ENCODE results near the gene SAMD4B.

The SAMD4B gene

DNA sequence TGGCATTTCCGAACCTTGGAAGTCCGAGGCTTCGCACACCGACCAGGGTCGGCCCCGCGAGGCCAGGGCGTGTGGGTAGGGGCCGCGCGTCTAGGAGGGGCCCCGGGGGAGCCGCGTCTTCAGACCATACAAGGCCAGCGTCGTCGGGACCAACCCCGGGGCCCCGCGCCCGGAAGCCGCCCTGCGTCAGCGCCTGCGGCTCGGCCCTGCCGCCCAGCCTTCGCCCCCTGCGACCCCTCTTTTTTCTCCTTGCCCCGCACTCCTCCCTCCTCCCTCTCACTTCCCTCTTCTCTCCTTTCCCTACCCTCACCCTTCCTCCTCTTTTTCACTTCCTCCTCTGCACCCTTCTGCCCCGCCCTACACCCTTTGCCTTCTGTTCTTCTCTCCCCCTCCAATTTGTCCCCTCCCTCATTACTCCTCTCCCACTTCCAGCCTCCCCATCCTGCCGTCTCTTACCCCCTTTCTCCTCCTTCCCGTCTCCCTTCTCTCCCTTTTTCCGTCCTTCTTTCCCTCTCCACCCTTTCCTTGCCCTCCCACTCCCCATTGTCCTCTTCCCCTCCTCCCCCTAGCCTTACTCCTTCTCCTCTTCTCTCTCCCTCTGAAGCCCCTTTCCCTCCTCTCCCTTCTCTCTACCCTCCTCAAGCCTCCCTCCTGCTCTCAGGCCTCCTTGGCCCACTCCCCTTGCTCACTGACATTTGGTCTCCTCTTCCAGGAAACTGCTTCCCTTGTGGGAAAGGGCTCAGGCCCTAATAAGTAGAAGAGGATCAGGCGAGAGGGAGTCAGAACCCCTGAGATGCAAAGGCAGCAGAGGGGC is 68.0 kb downstream of the SAMD4B start:
- DNase-seq (ENCODE audit: low spot score), result peak; percentile 48

DNA sequence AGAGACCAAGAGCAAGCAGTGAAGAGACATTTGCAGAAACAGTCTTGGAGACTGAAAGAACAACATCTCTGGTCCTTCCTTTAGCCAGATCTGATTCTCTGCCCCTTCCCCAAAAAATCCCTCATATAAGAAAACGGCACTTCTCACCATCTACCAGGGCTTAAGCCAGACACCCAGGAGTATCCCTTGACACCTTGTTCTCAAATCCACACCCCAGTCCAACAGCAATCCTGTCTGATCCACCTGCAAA is 68.5 kb downstream of the SAMD4B start:
- no peak for DNase-seq (ENCODE audit: low spot score)

DNA sequence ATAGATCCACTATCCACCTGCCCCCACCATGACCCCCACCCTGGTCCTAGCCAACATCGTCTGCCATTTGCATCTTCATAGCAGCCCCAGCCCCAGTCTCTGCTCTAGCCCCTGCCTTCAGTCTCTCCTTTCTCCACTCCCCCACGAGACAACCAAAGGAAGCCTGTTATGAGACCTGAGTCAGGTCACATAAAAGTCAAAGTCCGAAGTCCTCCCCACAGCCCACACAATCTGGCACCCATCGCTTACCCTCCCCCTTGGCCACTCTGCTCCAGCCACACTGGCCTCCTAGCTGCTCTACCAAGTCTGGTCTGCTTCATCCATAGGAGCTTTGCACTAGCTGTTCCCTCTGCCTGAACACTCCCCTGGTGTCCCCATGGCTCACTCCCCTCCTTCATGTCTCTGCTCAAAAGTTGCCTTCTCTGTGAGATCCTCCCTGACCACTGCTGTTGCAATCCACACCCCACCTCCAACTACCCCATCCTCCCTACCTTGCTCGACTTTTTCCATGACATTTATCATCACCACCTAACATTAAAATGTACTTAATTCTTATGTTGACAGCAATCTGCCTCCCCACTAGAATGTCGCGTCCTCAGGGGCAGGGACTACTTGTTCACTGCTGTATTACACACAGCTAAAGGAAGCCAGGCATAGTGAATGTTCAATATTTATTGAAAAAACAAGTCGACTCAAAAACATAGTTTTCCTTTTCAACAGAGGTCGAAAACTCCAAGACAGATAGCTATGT is 69.0 kb downstream of the SAMD4B start:
- peak; percentile 42 for DNase-seq (ENCODE audit: low spot score)

DNA sequence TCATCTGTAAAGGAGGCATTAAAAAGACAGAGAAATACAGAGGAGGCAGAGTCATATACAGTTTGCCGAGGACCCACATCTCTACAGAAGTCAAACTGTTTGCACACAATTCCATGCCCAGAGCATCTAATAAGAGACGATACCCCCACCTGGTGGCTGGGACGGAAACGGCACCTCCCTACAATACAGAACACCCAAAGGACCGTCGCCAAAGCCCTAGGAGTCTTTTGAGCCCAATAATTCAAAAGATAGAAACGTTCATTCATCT is 69.5 kb downstream of the SAMD4B start:
- peak; percentile 93 for DNase-seq (ENCODE audit: low spot score)

DNA sequence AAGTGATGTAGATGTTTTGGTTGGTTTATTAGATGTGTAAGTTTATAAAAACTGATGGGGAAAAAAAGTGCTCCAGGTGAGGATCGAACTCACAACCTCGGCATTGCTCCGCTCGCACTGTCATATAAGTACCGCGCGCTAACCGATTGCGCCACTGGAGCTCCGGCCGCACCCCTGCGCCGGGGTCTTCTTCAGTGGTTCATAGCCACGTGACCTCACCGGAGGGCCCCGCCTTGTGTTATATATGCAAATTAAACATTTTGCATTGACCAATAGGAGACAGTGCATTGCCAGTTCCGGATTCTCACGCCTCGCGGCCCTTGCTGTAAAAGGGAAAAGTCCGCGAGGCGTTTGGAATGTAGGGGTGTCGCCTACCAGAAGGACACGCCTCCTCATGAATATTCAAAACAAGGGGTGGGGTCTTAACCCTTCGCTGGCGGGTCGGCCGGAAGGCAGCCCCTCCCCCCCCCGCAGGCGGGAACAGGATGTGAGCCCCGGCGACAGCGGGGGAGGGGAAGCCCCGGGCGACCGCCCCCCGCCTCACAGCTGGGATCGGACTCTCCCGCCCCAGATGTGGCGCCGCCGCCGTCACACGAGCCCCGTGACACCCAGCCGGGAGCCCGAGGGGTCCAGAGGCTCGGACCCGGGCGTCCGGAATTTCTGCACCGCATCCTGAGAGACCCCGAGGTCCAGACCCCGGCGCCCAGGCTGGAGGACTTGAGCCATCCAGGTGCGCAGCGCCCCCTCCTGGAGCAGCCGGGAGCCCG is 70.1 kb downstream of the SAMD4B start, which contains the start of gene PLEKHG2:
TSS of gene PLEKHG2 (plus strand) at position 570 of the 767 bp plus-strand sequence. CDS start 1,418 bp downstream, outside the sequence.
- DNase-seq (ENCODE audit: low spot score), result peak; percentile 100

DNA sequence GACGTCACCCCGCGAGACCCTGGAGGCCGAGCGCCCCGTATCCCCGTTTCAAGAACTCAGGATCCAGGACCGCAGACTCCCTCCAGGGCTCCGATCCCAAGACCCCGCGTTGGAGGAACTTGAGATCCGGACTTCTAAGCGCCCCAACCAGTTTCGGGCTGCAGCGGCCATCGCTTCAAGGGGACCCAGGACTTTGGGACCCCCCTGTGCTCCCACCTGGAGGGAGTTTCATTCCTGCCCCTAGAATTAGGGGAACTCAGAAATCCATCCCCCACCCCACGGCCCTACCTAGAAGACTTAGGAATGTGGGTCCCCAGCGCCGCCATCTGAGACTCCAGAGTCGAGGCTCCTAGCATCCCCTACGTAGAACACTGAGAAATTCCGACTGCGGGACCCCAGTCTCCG is 70.6 kb downstream of the SAMD4B start:
- DNase-seq (ENCODE audit: low spot score), result no peak

DNA sequence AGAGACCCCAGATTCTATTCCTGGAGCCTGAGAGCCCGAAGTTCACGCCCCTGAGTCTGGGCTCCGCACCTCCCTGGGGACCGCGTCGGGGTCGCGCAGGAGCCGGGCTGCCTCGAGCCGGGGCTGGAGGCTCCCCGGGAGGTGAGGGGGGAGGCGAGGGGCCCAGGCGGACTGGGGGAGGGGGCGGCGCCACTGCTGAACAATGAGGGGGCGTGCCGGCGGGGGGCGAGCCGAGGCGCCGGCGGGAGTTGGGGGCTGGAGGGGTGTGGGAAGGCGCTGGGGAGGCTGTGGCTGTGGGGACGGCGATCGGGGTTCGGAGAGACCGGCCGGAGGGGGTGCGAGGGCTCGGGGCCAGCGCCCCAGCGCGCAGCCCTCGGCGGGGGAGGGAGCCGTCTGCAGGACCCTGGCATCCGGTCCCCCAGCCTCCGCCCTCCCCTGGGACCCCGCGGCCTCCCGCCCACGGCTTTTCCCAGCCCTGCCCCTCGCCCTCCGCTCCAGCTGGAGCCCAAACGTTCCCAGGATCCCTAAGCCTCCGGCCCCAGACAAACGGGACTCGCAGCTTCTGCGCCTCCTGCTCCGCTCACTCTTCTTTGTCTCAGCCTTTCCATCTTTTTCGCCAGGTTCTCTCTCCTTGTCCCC is 71.2 kb downstream of the SAMD4B start:
- no peak for DNase-seq (ENCODE audit: low spot score)

DNA sequence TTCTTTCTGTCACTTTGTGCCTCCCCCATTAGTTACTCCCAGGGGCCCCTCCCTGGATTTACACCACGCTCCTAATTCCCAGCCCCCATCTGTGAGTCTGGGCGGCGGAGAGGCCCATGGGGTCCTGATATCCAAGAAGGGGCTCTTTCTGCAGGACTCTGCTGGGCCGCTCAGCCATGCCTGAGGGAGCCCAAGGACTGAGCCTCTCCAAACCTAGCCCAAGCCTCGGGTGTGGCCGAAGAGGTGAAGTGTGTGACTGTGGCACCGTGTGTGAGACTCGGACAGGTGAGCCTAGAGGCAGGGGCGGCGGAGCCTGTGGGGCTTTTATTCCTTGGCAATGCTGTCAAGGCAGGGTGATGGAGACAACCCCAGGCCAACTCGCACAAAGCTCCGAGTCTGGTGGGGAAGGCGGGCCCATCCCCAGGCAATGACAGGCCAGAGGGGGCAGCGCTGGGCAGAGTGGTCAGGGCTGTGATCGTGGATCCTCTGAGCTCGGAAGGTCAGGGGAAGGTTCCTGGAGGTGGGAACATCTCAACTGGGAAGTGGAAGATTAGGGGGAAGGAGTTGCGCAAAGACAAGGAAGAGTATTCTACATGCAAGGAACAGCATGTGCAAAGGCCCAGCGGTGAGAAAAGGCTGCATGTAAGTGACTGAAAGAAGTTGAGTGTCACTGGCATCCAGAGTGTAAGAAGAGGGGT is 71.8 kb downstream of the SAMD4B start:
- DNase-seq (ENCODE audit: low spot score), result no peak

DNA sequence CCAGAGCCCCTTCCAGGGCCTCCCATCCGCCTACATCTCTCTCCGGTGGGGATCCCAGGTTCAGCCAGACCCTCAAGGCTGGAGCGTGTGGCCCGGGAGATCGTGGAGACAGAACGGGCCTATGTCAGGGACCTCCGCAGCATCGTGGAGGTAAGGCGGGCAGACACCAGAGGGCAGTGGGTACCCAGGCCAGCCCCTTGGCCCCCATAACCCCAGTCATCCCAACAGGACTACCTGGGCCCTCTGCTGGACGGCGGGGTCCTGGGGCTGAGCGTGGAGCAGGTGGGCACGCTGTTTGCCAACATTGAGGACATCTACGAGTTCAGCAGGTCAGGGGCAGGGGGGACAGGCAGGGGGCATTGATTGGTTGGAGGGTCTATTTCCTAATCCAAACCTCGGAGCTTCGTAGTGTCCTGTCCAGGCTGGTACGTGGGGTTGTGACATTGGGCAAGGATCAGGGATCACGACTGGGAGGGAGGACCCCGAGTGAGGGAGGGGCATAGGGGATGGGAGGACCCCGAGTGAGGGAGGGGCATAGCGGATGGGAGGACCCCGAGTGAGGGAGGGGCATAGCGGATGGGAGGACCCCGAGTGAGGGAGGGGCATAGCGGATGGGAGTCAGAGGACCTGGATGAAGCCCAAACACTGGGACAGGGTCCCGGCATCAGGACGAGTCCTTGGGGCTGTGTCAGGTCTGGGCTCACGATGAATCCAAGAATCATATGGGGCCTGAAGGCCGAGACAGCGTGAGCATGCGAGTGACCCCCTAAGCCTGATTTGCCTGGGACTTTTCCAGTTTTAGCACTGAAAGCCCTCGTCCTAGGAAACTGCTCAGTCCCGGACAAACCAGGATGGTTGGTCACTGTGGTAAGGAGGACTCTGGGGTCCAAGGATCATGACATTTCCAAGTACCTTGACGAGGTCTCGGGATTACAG is 73.2 kb downstream of the SAMD4B start:
- DNase-seq (ENCODE audit: low spot score), result no peak

DNA sequence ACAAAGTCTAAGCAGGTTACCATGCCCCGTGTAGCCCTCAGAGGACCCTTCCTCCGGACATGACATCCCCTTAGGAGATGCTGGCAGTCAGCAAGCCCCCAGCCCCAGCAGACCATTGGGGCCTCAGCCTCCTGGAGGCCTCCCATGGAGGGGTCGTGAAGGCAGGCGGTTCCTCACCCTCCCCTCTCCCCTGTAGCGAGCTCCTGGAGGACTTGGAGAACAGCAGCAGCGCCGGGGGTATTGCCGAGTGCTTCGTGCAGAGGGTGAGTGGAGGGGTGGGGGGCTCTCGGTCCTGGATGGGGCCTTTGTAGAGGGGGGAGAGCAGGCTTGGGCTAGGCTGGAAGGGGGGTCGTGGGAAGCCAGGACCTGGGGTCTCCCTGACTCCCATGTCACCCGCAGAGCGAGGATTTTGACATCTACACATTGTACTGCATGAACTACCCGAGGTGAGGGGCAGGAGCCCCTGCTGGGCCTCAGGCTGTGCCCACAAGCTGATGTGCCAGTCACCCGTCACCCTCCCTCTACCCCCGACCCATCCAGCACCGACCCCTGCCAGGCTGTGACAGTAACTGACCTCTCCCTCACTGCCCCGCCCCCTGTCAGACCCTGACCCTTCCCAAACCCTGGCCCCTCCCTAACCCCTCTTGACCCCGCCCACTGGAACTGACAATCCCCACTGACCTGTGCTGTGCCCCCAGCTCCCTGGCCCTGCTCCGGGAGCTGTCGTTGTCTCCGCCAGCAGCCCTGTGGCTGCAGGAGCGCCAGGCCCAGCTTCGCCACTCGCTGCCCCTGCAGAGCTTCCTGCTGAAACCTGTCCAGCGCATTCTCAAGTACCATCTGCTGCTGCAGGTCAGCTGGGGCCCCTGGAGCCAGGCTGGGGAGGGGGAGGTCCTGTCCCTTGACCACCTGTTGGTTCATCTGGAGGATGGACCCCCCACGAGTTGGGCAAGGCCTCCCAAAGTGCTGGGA is 74.2 kb downstream of the SAMD4B start:
- DNase-seq (ENCODE audit: low spot score), result no peak

DNA sequence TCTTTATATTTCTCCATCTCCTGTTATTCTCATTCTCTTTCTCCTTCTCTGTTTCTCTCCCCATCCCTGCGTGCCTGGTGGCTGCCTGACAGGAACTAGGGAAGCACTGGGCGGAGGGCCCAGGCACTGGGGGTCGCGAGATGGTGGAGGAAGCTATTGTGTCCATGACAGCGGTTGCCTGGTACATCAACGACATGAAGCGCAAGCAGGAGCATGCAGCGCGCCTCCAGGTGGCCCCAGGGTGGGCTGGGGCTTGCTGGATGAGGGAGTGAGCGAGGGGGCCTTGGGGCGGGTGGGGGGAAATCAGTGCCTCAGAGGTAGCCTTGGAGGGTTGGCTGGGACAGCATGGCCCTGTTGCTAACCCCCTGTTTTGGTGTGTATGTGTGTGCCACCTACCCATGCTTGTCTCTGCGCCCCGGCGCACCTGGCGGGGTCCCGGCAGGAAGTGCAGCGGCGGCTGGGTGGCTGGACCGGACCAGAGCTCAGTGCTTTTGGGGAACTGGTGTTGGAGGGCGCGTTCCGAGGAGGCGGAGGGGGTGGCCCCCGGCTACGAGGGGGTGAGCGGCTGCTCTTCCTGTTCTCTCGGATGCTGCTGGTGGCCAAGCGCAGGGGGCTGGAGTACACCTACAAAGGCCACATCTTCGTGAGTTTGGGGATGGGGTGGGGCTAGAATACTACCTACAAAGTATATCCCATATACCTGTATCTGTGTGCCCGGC is 75.4 kb downstream of the SAMD4B start:
- DNase-seq (ENCODE audit: low spot score), result no peak

DNA sequence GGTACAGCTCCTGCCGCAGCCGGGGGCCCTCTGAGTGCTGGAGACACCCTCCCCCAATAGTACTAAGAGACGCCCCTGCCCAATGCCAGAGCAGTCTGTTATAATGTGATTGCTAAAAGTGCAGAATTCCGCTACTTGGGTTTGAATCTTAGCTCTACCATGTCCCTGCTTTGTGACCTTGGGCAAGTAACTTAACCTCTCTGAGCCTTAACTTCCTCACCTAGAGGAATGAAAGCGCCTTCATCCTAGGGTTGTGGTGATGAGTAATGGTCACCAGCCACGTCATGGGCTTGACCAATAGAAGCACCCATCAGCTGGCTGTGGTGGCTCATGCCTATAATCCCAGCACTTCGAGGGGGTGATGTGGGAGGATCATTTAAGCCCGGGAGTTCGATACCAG is 76.8 kb downstream of the SAMD4B start:
- DNase-seq (ENCODE audit: low spot score), result no peak

DNA sequence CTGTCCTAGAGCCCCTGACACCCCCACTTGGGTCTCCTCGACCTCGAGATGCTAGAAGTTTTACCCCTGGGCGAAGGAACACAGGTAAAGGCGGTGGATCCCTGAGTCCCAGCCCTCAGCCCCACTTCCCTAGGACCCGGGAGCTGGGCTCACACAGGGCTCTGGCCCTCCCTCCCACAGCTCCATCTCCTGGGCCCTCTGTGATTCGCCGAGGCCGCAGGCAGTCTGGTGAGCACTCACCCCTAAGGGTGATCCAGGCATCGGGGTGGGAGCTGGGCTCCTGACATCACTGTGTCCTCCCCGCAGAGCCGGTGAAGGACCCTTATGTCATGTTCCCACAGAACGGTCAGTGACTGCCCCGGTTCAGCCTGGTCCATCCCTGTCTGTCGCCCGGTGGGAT is 78.5 kb downstream of the SAMD4B start:
- no peak for DNase-seq (ENCODE audit: low spot score)

DNA sequence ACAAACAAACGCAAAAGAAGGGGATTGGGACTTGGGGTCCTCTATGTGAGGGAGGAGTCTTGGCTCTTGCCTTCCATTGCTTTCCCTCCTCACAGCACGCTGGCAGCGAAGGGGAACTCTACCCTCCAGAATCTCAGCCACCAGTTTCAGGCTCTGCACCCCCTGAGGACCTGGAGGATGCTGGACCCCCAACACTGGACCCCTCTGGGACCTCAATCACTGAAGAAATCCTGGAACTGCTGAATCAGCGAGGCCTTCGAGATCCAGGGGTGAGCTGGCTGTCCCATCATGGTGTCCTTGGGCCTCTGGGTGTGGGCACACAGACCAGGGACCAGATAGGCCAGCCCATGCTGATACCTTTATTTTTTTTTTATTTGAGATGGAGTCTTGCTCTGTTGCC is 79.8 kb downstream of the SAMD4B start:
- DNase-seq (ENCODE audit: low spot score), result no peak

DNA sequence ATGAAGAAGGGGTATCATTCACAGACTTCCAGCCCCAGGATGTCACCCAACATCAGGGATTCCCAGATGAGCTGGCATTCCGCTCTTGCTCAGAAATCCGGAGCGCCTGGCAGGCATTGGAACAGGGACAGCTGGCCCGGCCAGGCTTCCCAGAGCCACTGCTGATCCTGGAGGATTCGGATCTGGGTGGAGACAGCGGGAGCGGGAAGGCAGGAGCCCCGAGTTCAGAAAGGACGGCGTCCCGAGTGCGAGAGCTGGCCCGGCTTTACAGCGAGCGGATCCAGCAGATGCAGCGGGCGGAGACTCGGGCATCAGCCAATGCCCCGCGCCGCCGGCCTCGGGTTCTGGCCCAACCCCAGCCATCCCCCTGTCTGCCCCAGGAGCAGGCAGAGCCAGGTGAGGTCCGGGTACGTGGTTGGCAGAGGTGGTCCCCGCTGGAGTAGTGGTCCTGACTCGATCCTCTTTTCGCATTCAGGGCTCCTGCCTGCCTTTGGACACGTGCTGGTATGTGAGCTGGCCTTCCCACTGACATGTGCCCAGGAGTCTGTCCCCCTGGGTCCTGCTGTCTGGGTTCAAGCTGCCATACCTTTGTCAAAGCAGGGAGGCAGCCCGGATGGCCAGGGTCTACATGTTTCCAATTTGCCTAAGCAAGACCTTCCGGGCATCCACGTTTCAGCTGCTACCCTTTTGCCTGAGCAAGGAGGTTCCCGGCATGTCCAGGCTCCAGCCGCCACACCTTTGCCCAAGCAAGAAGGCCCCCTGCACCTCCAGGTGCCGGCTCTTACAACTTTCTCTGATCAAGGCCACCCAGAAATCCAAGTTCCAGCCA is 81.3 kb downstream of the SAMD4B start:
- no peak for DNase-seq (ENCODE audit: low spot score)

DNA sequence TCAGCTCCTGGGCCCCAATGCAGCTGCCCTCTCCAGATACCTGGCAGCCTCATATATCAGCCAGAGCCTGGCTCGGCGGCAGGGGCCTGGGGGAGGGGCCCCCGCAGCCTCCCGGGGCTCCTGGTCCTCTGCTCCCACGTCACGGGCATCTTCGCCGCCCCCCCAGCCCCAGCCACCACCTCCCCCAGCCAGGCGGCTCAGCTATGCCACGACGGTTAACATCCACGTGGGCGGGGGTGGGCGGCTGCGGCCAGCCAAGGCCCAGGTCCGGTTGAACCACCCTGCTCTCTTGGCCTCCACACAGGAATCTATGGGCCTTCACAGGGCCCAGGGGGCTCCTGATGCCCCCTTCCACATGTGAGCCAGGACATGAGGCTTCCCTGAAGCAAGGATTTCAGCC is 82.7 kb downstream of the SAMD4B start:
- no peak for DNase-seq (ENCODE audit: low spot score)

DNA sequence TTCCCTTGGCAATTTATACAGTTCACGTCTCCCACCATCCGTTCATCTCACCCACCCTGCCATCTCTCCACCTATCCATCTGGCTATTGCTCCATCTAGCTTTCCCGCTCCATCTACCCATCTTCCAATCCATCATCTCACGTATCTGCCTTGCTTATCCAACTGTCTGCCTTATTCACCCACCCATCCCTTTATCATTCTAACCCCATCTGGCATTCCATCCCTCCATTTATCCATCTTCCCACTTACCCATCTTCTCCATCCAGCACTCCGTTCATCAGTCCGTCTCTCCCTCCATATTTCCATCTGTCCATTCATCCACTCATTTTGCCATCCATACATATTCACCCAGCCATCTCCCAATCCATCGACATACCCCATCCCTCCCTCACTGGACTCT is 83.5 kb downstream of the SAMD4B start:
- no peak for DNase-seq (ENCODE audit: low spot score)

DNA sequence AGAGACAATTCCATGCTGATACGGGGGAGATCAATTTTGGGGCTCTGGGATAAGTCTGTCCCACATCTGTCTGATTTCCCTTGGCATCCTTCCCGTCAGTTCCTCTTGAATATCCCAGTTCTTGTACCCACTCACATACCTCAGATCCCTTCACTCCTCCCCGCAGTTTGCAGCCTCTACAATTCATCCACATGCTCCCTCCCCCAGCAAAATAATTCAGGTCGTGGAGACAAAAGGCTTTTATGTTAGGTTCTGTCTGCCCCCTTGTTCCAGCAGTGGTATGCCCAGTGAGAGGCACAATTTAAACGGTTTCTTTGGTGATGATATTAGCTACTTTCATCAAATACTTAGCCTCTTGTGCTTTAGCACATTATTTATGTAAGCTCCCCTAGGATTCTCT is 83.9 kb downstream of the SAMD4B start:
- no peak for DNase-seq (ENCODE audit: low spot score)

Measured in kidney tubule cell (primary cell).